ENCODE results near the gene SLC38A10. TPM values are rescaled to one million over a fixed set of nuclear protein-coding genes. Genes with fewer than 3 reads are reported as not detected.

The SLC38A10 gene
- total and polyA plus RNA-seq, 10 of the 15 experiments (the other 5 are each of a cell fraction or from before 2014, with no cell fraction given): 0.52 to 67.9 (median 22.1) TPM

DNA sequence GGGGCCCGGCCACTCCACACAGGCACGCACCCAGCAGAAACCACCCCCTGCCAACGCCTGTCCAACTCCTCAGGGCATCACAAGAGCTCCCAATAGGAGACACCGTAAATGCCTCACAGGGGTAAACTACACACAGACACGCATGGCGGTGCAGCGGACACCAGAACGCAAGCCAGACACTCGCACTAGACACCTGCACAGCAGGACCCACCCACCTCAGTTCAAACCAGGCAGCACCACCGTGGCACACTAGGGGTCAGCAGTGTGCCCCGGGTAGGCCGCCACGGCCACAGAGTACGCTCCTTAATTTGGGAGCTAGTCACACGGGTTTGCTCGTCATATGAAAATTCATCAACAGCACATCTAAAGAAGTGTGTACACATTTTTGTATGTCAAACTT, 3.4 kb downstream of the SLC38A10 start:
- ATAC-seq (peak; percentile 74), FAIRE-seq (peak; percentile 35), DNase-seq (ENCODE audit: low read depth, low spot score) (no peak)
- H4K20me1 ChIP-seq (ENCODE audit: control insufficient read depth, insufficient read depth): no peaks in the 10 kb centered on the region
- 20% methylated on average over 16 of the region's 16 CpGs for WGBS (ENCODE audit: insufficient coverage, insufficient replicate concordance, low lambda C conversion rate, missing lambda C conversion rate)
- SMC1A ChIA-PET (ENCODE audit: uncharacterized antibody, unreplicated experiment): interaction anchor here (0.6 to 2.7 kb wide), 5 partner anchors 69 to 1201 kb away, joined by 3 to 14 read pairs (median 3); no protein-coding TSS in a partner anchor
- BruUV-seq (replicated peaks): no TSS peak
- RAD21 ChIA-PET (ENCODE audit: unreplicated experiment): interaction anchor here (0.6 to 1.5 kb wide), 9 partner anchors 32 to 309 kb away, joined by 3 to 19 read pairs (median 3); no protein-coding TSS in a partner anchor
- no peak overlapping the region for H3K4me3 ChIP-seq
- H3K4me1 ChIP-seq (ENCODE audit: control insufficient read depth, insufficient read depth, low read length): peaks cover 6% of the 10 kb centered on the region; the same call in 1 of the 2 replicates
- H2AFZ ChIP-seq (ENCODE audit: control insufficient read depth, low read depth, low read length): no peak overlapping the region
- no peak overlapping the region for H3K9ac ChIP-seq (ENCODE audit: control insufficient read depth, insufficient read depth, low read length)
- no peak overlapping the region for H3K27ac ChIP-seq (ENCODE audit: control insufficient read depth, insufficient read depth)
- in situ Hi-C loops (cut with MboI): no loop called here
- peaks cover 28% of the 10 kb centered on the region for H3K79me2 ChIP-seq (ENCODE audit: control insufficient read depth, insufficient read depth, low read length)
- H3K4me2 ChIP-seq (ENCODE audit: control insufficient read depth, insufficient read depth): peak overlapping the region; percentile 65
- no peaks in the 10 kb centered on the region for H3K9me3 ChIP-seq (replicated peaks; ENCODE audit: control insufficient read depth, insufficient read depth, low read length)
- H3K36me3 ChIP-seq (ENCODE audit: control insufficient read depth in 2 of 2, insufficient read depth in 2 of 2, low read length in 1 of 2): peaks cover 0 to 2% of the 10 kb centered on the region in 2 experiments; a peak in 2 of 4 replicates
- CTCF ChIA-PET: interaction anchor here (0.6 to 2.1 kb wide), 20 partner anchors 10 to 316 kb away, joined by 3 to 34 read pairs (median 3); partner anchors contain the start of genes BAHCC1, CEP131, NDUFAF8 and TEPSIN
- POLR2A ChIA-PET: interaction anchor here (1.5 kb wide), 1 partner anchor 310 kb away, joined by 4 read pairs; no protein-coding TSS in a partner anchor
- H3K27me3 ChIP-seq (replicated peaks in 1 of 2; ENCODE audit: control insufficient read depth in 2 of 2, insufficient read depth in 2 of 2, low read length in 1 of 2): no peaks in the 10 kb centered on the region
- intact Hi-C loops (cut with micrococcal nuclease; ENCODE audit: unreplicated experiment): loop anchor here (1.0 to 10.0 kb wide), 2 partner anchors 103 to 193 kb away; partner anchors contain the start of gene BAHCC1
- TF ChIP-seq SMC3 (IDR thresholded peaks at IDR 0.05; ENCODE audit: borderline replicate concordance, low read length): peak; percentile 79; the same call in 1 of the 2 replicates
- TF ChIP-seq SMARCA5 (IDR thresholded peaks at IDR 0.05): peak; percentile 72; the same call in 1 of the 2 replicates
- TF ChIP-seq RAD21 (IDR thresholded peaks at IDR 0.05; ENCODE audit: insufficient read depth, low read depth, low read length): peak; percentile 67
- TF ChIP-seq ZNF274 (IDR thresholded peaks at IDR 0.05; ENCODE audit: insufficient read depth, insufficient read length): no peak
- no peak for TF ChIP-seq ZBED1 (IDR thresholded peaks at IDR 0.05; ENCODE audit: borderline replicate concordance)
- TF ChIP-seq IRF3 (IDR thresholded peaks at IDR 0.05): no peak
- 0 out of 2 replicates have a peak, but pooled peaks have one; percentile 20 for TF ChIP-seq MXI1 (IDR thresholded peaks at IDR 0.05; ENCODE audit: low read depth, low read length)
- TF ChIP-seq RUNX3 (IDR thresholded peaks at IDR 0.05; ENCODE audit: low read length): peak; percentile 44; the same call in 1 of the 2 replicates
- TF ChIP-seq TBL1XR1 (IDR thresholded peaks at IDR 0.05; ENCODE audit: low read depth, low read length): no peak
- TF ChIP-seq, protein P1, sequence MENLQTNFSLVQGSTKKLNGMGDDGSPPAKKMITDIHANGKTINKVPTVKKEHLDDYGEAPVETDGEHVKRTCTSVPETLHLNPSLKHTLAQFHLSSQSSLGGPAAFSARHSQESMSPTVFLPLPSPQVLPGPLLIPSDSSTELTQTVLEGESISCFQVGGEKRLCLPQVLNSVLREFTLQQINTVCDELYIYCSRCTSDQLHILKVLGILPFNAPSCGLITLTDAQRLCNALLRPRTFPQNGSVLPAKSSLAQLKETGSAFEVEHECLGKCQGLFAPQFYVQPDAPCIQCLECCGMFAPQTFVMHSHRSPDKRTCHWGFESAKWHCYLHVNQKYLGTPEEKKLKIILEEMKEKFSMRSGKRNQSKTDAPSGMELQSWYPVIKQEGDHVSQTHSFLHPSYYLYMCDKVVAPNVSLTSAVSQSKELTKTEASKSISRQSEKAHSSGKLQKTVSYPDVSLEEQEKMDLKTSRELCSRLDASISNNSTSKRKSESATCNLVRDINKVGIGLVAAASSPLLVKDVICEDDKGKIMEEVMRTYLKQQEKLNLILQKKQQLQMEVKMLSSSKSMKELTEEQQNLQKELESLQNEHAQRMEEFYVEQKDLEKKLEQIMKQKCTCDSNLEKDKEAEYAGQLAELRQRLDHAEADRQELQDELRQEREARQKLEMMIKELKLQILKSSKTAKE (IDR thresholded peaks at IDR 0.05; ENCODE audit: low read depth, poor library complexity, severe bottlenecking): peak; percentile 28
- TF ChIP-seq CTCF (IDR thresholded peaks at IDR 0.05 in 2 of 3, conservative IDR thresholded peaks at IDR 0.05 in 1 of 3; ENCODE audit: control insufficient read depth in 2 of 3, extremely low read depth in 1 of 3, insufficient read depth in 1 of 3, low read depth in 3 of 3, low read length in 3 of 3): peak; percentile 84 to 90 (median 90)
- TF ChIP-seq USF2 (IDR thresholded peaks at IDR 0.05; ENCODE audit: borderline replicate concordance, low read depth, low read length): no peak
- TF ChIP-seq PAX5 (IDR thresholded peaks at IDR 0.05; ENCODE audit: borderline replicate concordance, low read depth, low read length): peak; percentile 45; the same call in 1 of the 2 replicates
- peak in 1 of 2 experiments; percentile 6; a peak in 1 of 4 replicates for TF ChIP-seq BHLHE40 (IDR thresholded peaks at IDR 0.05; ENCODE audit: borderline replicate concordance in 1 of 2, low read depth in 2 of 2, low read length in 1 of 2)
- TF ChIP-seq TCF12 (IDR thresholded peaks at IDR 0.05; ENCODE audit: low read depth, low read length): 0 out of 2 replicates have a peak, but pooled peaks have one; percentile 3
- TF ChIP-seq YY1 (IDR thresholded peaks at IDR 0.05; ENCODE audit: low read depth, low read length): 0 out of 2 replicates have a peak, but pooled peaks have one; percentile 52
